A549 (cell line): ENCODE results near the gene TAF10.

Experiments used
- HOXA7 ChIP-seq: fragments of 250-450 bp; sonication (Bioruptor Pico); IDR thresholded peaks from 2 replicates; pipeline ENCODE4 v1.5.0; 2020; ENCODE audit warnings: mild to moderate bottlenecking, moderate library complexity
- JUN ChIP-seq, 2 experiments: fragments of >200 bp; sonication (Bioruptor Twin); formaldehyde crosslinking; IDR thresholded peaks; 2 replicates in 1 of 2; 3 replicates in 1 of 2; pipeline ENCODE4 v1.6.1; 2016 to 2017
- POLR2A ChIP-seq: IDR thresholded peaks from 2 replicates; pipeline ENCODE4 v1.6.1; 2012; ENCODE audit warnings: mild to moderate bottlenecking, low read length
- RCOR1 ChIP-seq: fragments of 150-350 bp; IDR thresholded peaks from 2 replicates; pipeline ENCODE4 v1.6.1; 2014; ENCODE audit warnings: antibody characterized with exemption, low read length, low read depth
- TF ChIP-seq, protein P1 (sequence below): fragments of >200 bp; sonication (Bioruptor Twin); formaldehyde crosslinking; IDR thresholded peaks from 3 replicates; pipeline ENCODE4 v1.5.1; 2016
- TF ChIP-seq, protein P2 (sequence below): IDR thresholded peaks from 2 replicates; pipeline ENCODE4 v1.6.1; 2012

DNA sequence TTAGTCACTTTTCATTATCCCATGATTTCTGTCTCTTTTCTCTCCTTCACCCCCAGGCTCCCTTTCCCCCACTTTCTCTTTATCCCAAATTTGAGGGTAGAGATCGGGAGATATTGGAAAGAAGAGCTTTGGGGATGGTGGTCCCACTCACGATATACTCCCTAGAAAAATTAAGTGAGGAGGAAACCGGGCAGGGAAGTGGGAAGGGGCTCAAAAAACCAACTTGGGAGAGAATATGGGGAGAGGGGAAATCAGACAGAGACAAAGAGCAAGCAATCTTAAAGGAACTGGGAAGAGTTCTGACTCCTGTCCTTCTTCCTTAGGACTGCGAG, 44.5 kb upstream of the TAF10 start:
- TF ChIP-seq, protein P1, sequence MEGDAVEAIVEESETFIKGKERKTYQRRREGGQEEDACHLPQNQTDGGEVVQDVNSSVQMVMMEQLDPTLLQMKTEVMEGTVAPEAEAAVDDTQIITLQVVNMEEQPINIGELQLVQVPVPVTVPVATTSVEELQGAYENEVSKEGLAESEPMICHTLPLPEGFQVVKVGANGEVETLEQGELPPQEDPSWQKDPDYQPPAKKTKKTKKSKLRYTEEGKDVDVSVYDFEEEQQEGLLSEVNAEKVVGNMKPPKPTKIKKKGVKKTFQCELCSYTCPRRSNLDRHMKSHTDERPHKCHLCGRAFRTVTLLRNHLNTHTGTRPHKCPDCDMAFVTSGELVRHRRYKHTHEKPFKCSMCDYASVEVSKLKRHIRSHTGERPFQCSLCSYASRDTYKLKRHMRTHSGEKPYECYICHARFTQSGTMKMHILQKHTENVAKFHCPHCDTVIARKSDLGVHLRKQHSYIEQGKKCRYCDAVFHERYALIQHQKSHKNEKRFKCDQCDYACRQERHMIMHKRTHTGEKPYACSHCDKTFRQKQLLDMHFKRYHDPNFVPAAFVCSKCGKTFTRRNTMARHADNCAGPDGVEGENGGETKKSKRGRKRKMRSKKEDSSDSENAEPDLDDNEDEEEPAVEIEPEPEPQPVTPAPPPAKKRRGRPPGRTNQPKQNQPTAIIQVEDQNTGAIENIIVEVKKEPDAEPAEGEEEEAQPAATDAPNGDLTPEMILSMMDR = no peak
- TF ChIP-seq, protein P2, sequence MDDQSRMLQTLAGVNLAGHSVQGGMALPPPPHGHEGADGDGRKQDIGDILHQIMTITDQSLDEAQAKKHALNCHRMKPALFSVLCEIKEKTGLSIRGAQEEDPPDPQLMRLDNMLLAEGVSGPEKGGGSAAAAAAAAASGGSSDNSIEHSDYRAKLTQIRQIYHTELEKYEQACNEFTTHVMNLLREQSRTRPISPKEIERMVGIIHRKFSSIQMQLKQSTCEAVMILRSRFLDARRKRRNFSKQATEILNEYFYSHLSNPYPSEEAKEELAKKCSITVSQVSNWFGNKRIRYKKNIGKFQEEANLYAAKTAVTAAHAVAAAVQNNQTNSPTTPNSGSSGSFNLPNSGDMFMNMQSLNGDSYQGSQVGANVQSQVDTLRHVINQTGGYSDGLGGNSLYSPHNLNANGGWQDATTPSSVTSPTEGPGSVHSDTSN = no peak
- TF ChIP-seq POLR2A = no peak
- TF ChIP-seq JUN (IDR thresholded peaks at IDR 0.05) = no peak
- TF ChIP-seq RCOR1 = no peak
- TF ChIP-seq HOXA7 (CRISPR knock-in tag) = no peak
